ENCODE results near the gene RICTOR.

RICTOR gene

GRCh38 chr5:38926121-38926520, 148.1 kb downstream of the RICTOR start:
- Histone ChIP-seq H3K4me3 (ENCODE audit: low read length) (no peak overlapping the region), H3K4me1 (ENCODE audit: insufficient read depth, low read length) (no peaks in the 10 kb centered on the region), H3K27me3 (ENCODE audit: insufficient read depth, low read length) (no peaks in the 10 kb centered on the region), H3K9me3 (ENCODE audit: low read length) (no peaks in the 10 kb centered on the region), H3K36me3 (ENCODE audit: insufficient read depth, low read length) (no peaks in the 10 kb centered on the region), H2AFZ (ENCODE audit: low read depth, low read length) (no peak overlapping the region)

GRCh38 chr5:38925154-38925925, 148.9 kb downstream of the RICTOR start:
- Histone ChIP-seq H2AFZ (ENCODE audit: low read depth, low read length) (no peak overlapping the region), H3K27me3 (ENCODE audit: insufficient read depth, low read length) (no peaks in the 10 kb centered on the region), H3K36me3 (ENCODE audit: insufficient read depth, low read length) (no peaks in the 10 kb centered on the region), H3K4me3 (ENCODE audit: low read length) (no peak overlapping the region), H3K4me1 (ENCODE audit: insufficient read depth, low read length) (no peaks in the 10 kb centered on the region), H3K9me3 (ENCODE audit: low read length) (no peaks in the 10 kb centered on the region)

GRCh38 chr5:38923661-38924451, 150.3 kb downstream of the RICTOR start:
- Histone ChIP-seq H3K27me3 (ENCODE audit: insufficient read depth, low read length) (no peaks in the 10 kb centered on the region), H3K4me3 (ENCODE audit: low read length) (no peak overlapping the region), H3K36me3 (ENCODE audit: insufficient read depth, low read length) (no peaks in the 10 kb centered on the region), H3K4me1 (ENCODE audit: insufficient read depth, low read length) (no peaks in the 10 kb centered on the region), H2AFZ (ENCODE audit: low read depth, low read length) (no peak overlapping the region), H3K9me3 (ENCODE audit: low read length) (no peaks in the 10 kb centered on the region)

- H3K4me1 ChIP-seq (ENCODE audit: insufficient read depth, low read length), result no peaks in the 10 kb centered on the region
- no peaks in the 10 kb centered on the region for H3K27me3 ChIP-seq (ENCODE audit: insufficient read depth, low read length)
- no peaks in the 10 kb centered on the region for H3K36me3 ChIP-seq (ENCODE audit: insufficient read depth, low read length)
- H3K4me3 ChIP-seq (ENCODE audit: low read length), result no peak overlapping the region
- no peak overlapping the region for H2AFZ ChIP-seq (ENCODE audit: low read depth, low read length)
- no peaks in the 10 kb centered on the region for H3K9me3 ChIP-seq (ENCODE audit: low read length)
These were observed 152.0 kb downstream of the RICTOR start for GRCh38 chr5:38922199-38922598.

GRCh38 chr5:38921174-38921573, 153.0 kb downstream of the RICTOR start:
- no peaks in the 10 kb centered on the region for H3K36me3 ChIP-seq (ENCODE audit: insufficient read depth, low read length)
- H3K27me3 ChIP-seq (ENCODE audit: insufficient read depth, low read length), result no peaks in the 10 kb centered on the region
- H3K9me3 ChIP-seq (ENCODE audit: low read length), result no peaks in the 10 kb centered on the region
- H3K4me3 ChIP-seq (ENCODE audit: low read length), result no peak overlapping the region
- no peak overlapping the region for H2AFZ ChIP-seq (ENCODE audit: low read depth, low read length)
- H3K4me1 ChIP-seq (ENCODE audit: insufficient read depth, low read length), result no peaks in the 10 kb centered on the region

GRCh38 chr5:38916802-38917201, 157.4 kb downstream of the RICTOR start:
- Histone ChIP-seq H3K36me3 (ENCODE audit: insufficient read depth, low read length) (no peaks in the 10 kb centered on the region), H3K4me3 (ENCODE audit: low read length) (no peak overlapping the region), H3K4me1 (ENCODE audit: insufficient read depth, low read length) (no peaks in the 10 kb centered on the region)

GRCh38 chr5:38913714-38914113, 160.5 kb downstream of the RICTOR start:
- H3K36me3 ChIP-seq (ENCODE audit: insufficient read depth, low read length), result no peaks in the 10 kb centered on the region
- no peaks in the 10 kb centered on the region for H3K27me3 ChIP-seq (ENCODE audit: insufficient read depth, low read length)
- no peak overlapping the region for H3K4me3 ChIP-seq (ENCODE audit: low read length)
- no peak overlapping the region for H2AFZ ChIP-seq (ENCODE audit: low read depth, low read length)
- H3K4me1 ChIP-seq (ENCODE audit: insufficient read depth, low read length), result no peaks in the 10 kb centered on the region
- no peaks in the 10 kb centered on the region for H3K9me3 ChIP-seq (ENCODE audit: low read length)

More at GRCh38 chr5:38916802-38917201, 157.4 kb downstream of the RICTOR start:
- Histone ChIP-seq H3K27me3 (ENCODE audit: insufficient read depth, low read length) (no peaks in the 10 kb centered on the region), H2AFZ (ENCODE audit: low read depth, low read length) (no peak overlapping the region), H3K9me3 (ENCODE audit: low read length) (no peaks in the 10 kb centered on the region)

GRCh38 chr5:38911933-38912332, 162.3 kb downstream of the RICTOR start:
- H2AFZ ChIP-seq (ENCODE audit: low read depth, low read length), result no peak overlapping the region
- H3K4me3 ChIP-seq (ENCODE audit: low read length), result no peak overlapping the region
- H3K9me3 ChIP-seq (ENCODE audit: low read length), result no peaks in the 10 kb centered on the region
- H3K4me1 ChIP-seq (ENCODE audit: insufficient read depth, low read length), result no peaks in the 10 kb centered on the region
- no peaks in the 10 kb centered on the region for H3K27me3 ChIP-seq (ENCODE audit: insufficient read depth, low read length)
- no peaks in the 10 kb centered on the region for H3K36me3 ChIP-seq (ENCODE audit: insufficient read depth, low read length)

- Histone ChIP-seq H3K9me3 (ENCODE audit: low read length) (no peaks in the 10 kb centered on the region), H3K27me3 (ENCODE audit: insufficient read depth, low read length) (no peaks in the 10 kb centered on the region), H3K4me3 (ENCODE audit: low read length) (no peak overlapping the region), H3K36me3 (ENCODE audit: insufficient read depth, low read length) (no peaks in the 10 kb centered on the region), H2AFZ (ENCODE audit: low read depth, low read length) (no peak overlapping the region), H3K4me1 (ENCODE audit: insufficient read depth, low read length) (no peaks in the 10 kb centered on the region)
These were observed 167.7 kb downstream of the RICTOR start for GRCh38 chr5:38906503-38906902.

GRCh38 chr5:38905516-38905915, 168.7 kb downstream of the RICTOR start:
- no peak overlapping the region for H3K4me3 ChIP-seq (ENCODE audit: low read length)
- no peaks in the 10 kb centered on the region for H3K36me3 ChIP-seq (ENCODE audit: insufficient read depth, low read length)
- H3K9me3 ChIP-seq (ENCODE audit: low read length), result no peaks in the 10 kb centered on the region
- no peak overlapping the region for H2AFZ ChIP-seq (ENCODE audit: low read depth, low read length)
- no peaks in the 10 kb centered on the region for H3K4me1 ChIP-seq (ENCODE audit: insufficient read depth, low read length)
- H3K27me3 ChIP-seq (ENCODE audit: insufficient read depth, low read length), result no peaks in the 10 kb centered on the region

- Histone ChIP-seq H3K4me3 (ENCODE audit: low read length) (no peak overlapping the region), H3K4me1 (ENCODE audit: insufficient read depth, low read length) (no peaks in the 10 kb centered on the region), H3K27me3 (ENCODE audit: insufficient read depth, low read length) (no peaks in the 10 kb centered on the region), H2AFZ (ENCODE audit: low read depth, low read length) (no peak overlapping the region), H3K9me3 (ENCODE audit: low read length) (no peaks in the 10 kb centered on the region), H3K36me3 (ENCODE audit: insufficient read depth, low read length) (no peaks in the 10 kb centered on the region)
These were observed 174.3 kb downstream of the RICTOR start for GRCh38 chr5:38899936-38900335.

- Histone ChIP-seq H3K4me3 (ENCODE audit: low read length) (no peak overlapping the region), H3K36me3 (ENCODE audit: insufficient read depth, low read length) (no peaks in the 10 kb centered on the region), H2AFZ (ENCODE audit: low read depth, low read length) (no peak overlapping the region), H3K9me3 (ENCODE audit: low read length) (no peaks in the 10 kb centered on the region), H3K27me3 (ENCODE audit: insufficient read depth, low read length) (no peaks in the 10 kb centered on the region), H3K4me1 (ENCODE audit: insufficient read depth, low read length) (no peaks in the 10 kb centered on the region)
These were observed 177.4 kb downstream of the RICTOR start for GRCh38 chr5:38896760-38897159.

- H2AFZ ChIP-seq (ENCODE audit: low read depth, low read length), result no peak overlapping the region
- H3K27me3 ChIP-seq (ENCODE audit: insufficient read depth, low read length), result no peaks in the 10 kb centered on the region
- H3K4me1 ChIP-seq (ENCODE audit: insufficient read depth, low read length), result peaks cover 5% of the 10 kb centered on the region
- H3K4me3 ChIP-seq (ENCODE audit: low read length), result no peak overlapping the region
- no peaks in the 10 kb centered on the region for H3K36me3 ChIP-seq (ENCODE audit: insufficient read depth, low read length)
- H3K9me3 ChIP-seq (ENCODE audit: low read length), result no peaks in the 10 kb centered on the region
These were observed 181.8 kb downstream of the RICTOR start for GRCh38 chr5:38892363-38892762.

All from neuron (in vitro differentiated cells).